ENCODE data around the gene RCN1. TPM values are rescaled to one million over a fixed set of nuclear protein-coding genes. Genes with fewer than 3 reads are reported as not detected.
A peak's percentile ranks its signal among the peaks of the same experiment; 100 is the strongest.

The RCN1 gene
- 43.0 TPM for polyA plus RNA-seq (2012; ENCODE audit: low read depth, missing spikeins)

- peak; percentile 54 for DNase-seq (ENCODE audit: insufficient read length, low spot score)
- peak; percentile 84 for FAIRE-seq
- no peak for TF ChIP-seq POLR2A (IDR thresholded peaks at IDR 0.05; ENCODE audit: low read depth, low read length)
- TF ChIP-seq PAX5 (IDR thresholded peaks at IDR 0.05; ENCODE audit: insufficient read depth, low read length, severe bottlenecking) = no peak
- no peak for TF ChIP-seq SPI1 (IDR thresholded peaks at IDR 0.05; ENCODE audit: low read depth, low read length)
- no peak for TF ChIP-seq POU2F2 (IDR thresholded peaks at IDR 0.05; ENCODE audit: low read depth, low read length)
- TF ChIP-seq TAF1 (IDR thresholded peaks at IDR 0.05; ENCODE audit: low read depth, low read length) = no peak
- TF ChIP-seq POLR2AphosphoS5 (IDR thresholded peaks at IDR 0.05; ENCODE audit: low read depth, low read length) = no peak
Measured at GRCh38 chr11:32090545-32091370, at the start of gene RCN1. RCN1 (plus strand) TSS chr11:32091074; CDS start chr11:32091197, 123 bp downstream.

- no peak for FAIRE-seq
- TF ChIP-seq SPI1 (IDR thresholded peaks at IDR 0.05; ENCODE audit: low read depth, low read length) = no peak
- no peak for TF ChIP-seq POLR2A (IDR thresholded peaks at IDR 0.05; ENCODE audit: low read depth, low read length)
- TF ChIP-seq TAF1 (IDR thresholded peaks at IDR 0.05; ENCODE audit: low read depth, low read length) = no peak
- no peak for TF ChIP-seq POLR2AphosphoS5 (IDR thresholded peaks at IDR 0.05; ENCODE audit: low read depth, low read length)
- no peak for TF ChIP-seq PAX5 (IDR thresholded peaks at IDR 0.05; ENCODE audit: insufficient read depth, low read length, severe bottlenecking)
- TF ChIP-seq POU2F2 (IDR thresholded peaks at IDR 0.05; ENCODE audit: low read depth, low read length) = no peak
- DNase-seq (ENCODE audit: insufficient read length, low spot score) = no peak
Measured at GRCh38 chr11:32043737-32044136, 47.1 kb upstream of the RCN1 start.

GRCh38 chr11:32044158-32044863, 46.6 kb upstream of the RCN1 start:
- TF ChIP-seq TAF1 (IDR thresholded peaks at IDR 0.05; ENCODE audit: low read depth, low read length) = no peak
- no peak for TF ChIP-seq POU2F2 (IDR thresholded peaks at IDR 0.05; ENCODE audit: low read depth, low read length)
- TF ChIP-seq PAX5 (IDR thresholded peaks at IDR 0.05; ENCODE audit: insufficient read depth, low read length, severe bottlenecking) = no peak
- no peak for TF ChIP-seq POLR2AphosphoS5 (IDR thresholded peaks at IDR 0.05; ENCODE audit: low read depth, low read length)
- TF ChIP-seq POLR2A (IDR thresholded peaks at IDR 0.05; ENCODE audit: low read depth, low read length) = no peak
- no peak for TF ChIP-seq SPI1 (IDR thresholded peaks at IDR 0.05; ENCODE audit: low read depth, low read length)
- no peak for FAIRE-seq

GRCh38 chr11:32045456-32045855, 45.4 kb upstream of the RCN1 start:
- DNase-seq (ENCODE audit: insufficient read length, low spot score) (no peak), FAIRE-seq (no peak)
- no peak for TF ChIP-seq POLR2AphosphoS5 (IDR thresholded peaks at IDR 0.05; ENCODE audit: low read depth, low read length)
- no peak for TF ChIP-seq PAX5 (IDR thresholded peaks at IDR 0.05; ENCODE audit: insufficient read depth, low read length, severe bottlenecking)
- no peak for TF ChIP-seq TAF1 (IDR thresholded peaks at IDR 0.05; ENCODE audit: low read depth, low read length)

More at GRCh38 chr11:32044158-32044863, 46.6 kb upstream of the RCN1 start:
- no peak for DNase-seq (ENCODE audit: insufficient read length, low spot score)

- no peak for TF ChIP-seq SPI1 (IDR thresholded peaks at IDR 0.05; ENCODE audit: low read depth, low read length)
- no peak for TF ChIP-seq POU2F2 (IDR thresholded peaks at IDR 0.05; ENCODE audit: low read depth, low read length)
- no peak for TF ChIP-seq TAF1 (IDR thresholded peaks at IDR 0.05; ENCODE audit: low read depth, low read length)
- no peak for TF ChIP-seq POLR2AphosphoS5 (IDR thresholded peaks at IDR 0.05; ENCODE audit: low read depth, low read length)
- DNase-seq (ENCODE audit: insufficient read length, low spot score) (no peak), FAIRE-seq (no peak)
Measured at GRCh38 chr11:32050264-32050663, 40.6 kb upstream of the RCN1 start.

GRCh38 chr11:32052215-32052614, 38.7 kb upstream of the RCN1 start:
- peak; percentile 70 for FAIRE-seq
- DNase-seq (ENCODE audit: insufficient read length, low spot score) = peak; percentile 15
- TF ChIP-seq POLR2AphosphoS5 (IDR thresholded peaks at IDR 0.05; ENCODE audit: low read depth, low read length) = no peak
- TF ChIP-seq PAX5 (IDR thresholded peaks at IDR 0.05; ENCODE audit: insufficient read depth, low read length, severe bottlenecking) = no peak
- no peak for TF ChIP-seq TAF1 (IDR thresholded peaks at IDR 0.05; ENCODE audit: low read depth, low read length)
- TF ChIP-seq POU2F2 (IDR thresholded peaks at IDR 0.05; ENCODE audit: low read depth, low read length) = no peak
- no peak for TF ChIP-seq POLR2A (IDR thresholded peaks at IDR 0.05; ENCODE audit: low read depth, low read length)
- TF ChIP-seq SPI1 (IDR thresholded peaks at IDR 0.05; ENCODE audit: low read depth, low read length) = no peak

GRCh38 chr11:32053151-32053888, 37.6 kb upstream of the RCN1 start:
- DNase-seq (ENCODE audit: insufficient read length, low spot score) (no peak), FAIRE-seq (peak; percentile 54)
- no peak for TF ChIP-seq SPI1 (IDR thresholded peaks at IDR 0.05; ENCODE audit: low read depth, low read length)
- TF ChIP-seq POLR2A (IDR thresholded peaks at IDR 0.05; ENCODE audit: low read depth, low read length) = no peak
- no peak for TF ChIP-seq TAF1 (IDR thresholded peaks at IDR 0.05; ENCODE audit: low read depth, low read length)
- TF ChIP-seq PAX5 (IDR thresholded peaks at IDR 0.05; ENCODE audit: insufficient read depth, low read length, severe bottlenecking) = no peak
- no peak for TF ChIP-seq POLR2AphosphoS5 (IDR thresholded peaks at IDR 0.05; ENCODE audit: low read depth, low read length)
- TF ChIP-seq POU2F2 (IDR thresholded peaks at IDR 0.05; ENCODE audit: low read depth, low read length) = no peak

GRCh38 chr11:32055861-32056260, 35.0 kb upstream of the RCN1 start:
- DNase-seq (ENCODE audit: insufficient read length, low spot score) (no peak), FAIRE-seq (no peak)
- TF ChIP-seq POLR2A (IDR thresholded peaks at IDR 0.05; ENCODE audit: low read depth, low read length) (no peak), SPI1 (IDR thresholded peaks at IDR 0.05; ENCODE audit: low read depth, low read length) (no peak), TAF1 (IDR thresholded peaks at IDR 0.05; ENCODE audit: low read depth, low read length) (no peak), POLR2AphosphoS5 (IDR thresholded peaks at IDR 0.05; ENCODE audit: low read depth, low read length) (no peak), PAX5 (IDR thresholded peaks at IDR 0.05; ENCODE audit: insufficient read depth, low read length, severe bottlenecking) (no peak), POU2F2 (IDR thresholded peaks at IDR 0.05; ENCODE audit: low read depth, low read length) (no peak)

- DNase-seq (ENCODE audit: insufficient read length, low spot score) = no peak
- TF ChIP-seq POLR2AphosphoS5 (IDR thresholded peaks at IDR 0.05; ENCODE audit: low read depth, low read length) = no peak
- TF ChIP-seq POU2F2 (IDR thresholded peaks at IDR 0.05; ENCODE audit: low read depth, low read length) = no peak
- TF ChIP-seq SPI1 (IDR thresholded peaks at IDR 0.05; ENCODE audit: low read depth, low read length) = no peak
- no peak for TF ChIP-seq POLR2A (IDR thresholded peaks at IDR 0.05; ENCODE audit: low read depth, low read length)
- no peak for TF ChIP-seq PAX5 (IDR thresholded peaks at IDR 0.05; ENCODE audit: insufficient read depth, low read length, severe bottlenecking)
- no peak for TF ChIP-seq TAF1 (IDR thresholded peaks at IDR 0.05; ENCODE audit: low read depth, low read length)
- FAIRE-seq = no peak
Measured at GRCh38 chr11:32056438-32056837, 34.4 kb upstream of the RCN1 start.

Measured in GM12891 (cell line).